H1 (cell line): ENCODE results near the gene SIT1. TPM values are rescaled to one million over a fixed set of nuclear protein-coding genes. Genes with fewer than 3 reads are reported as not detected.

Source experiments
- CTCF ChIA-PET: fragments of 300-600 bp; sonication (Branson Sonifier 250); formaldehyde crosslinking; loops from one replicate; lab custom pipeline; 2021; ENCODE audit not compliant: partially characterized antibody; lab: Charles Lee
- POLR2A ChIA-PET: fragments of 300-600 bp; sonication (Branson Sonifier 250); formaldehyde crosslinking; loops from one replicate; lab custom pipeline; 2021; ENCODE audit warnings: inconsistent platforms; ENCODE audit not compliant: partially characterized antibody; lab: Charles Lee
- DNase-seq, 2 experiments: peaks; one replicate each; pipeline versions ENCODE4 v3.0.0 to v3.0.0-alpha.2; 2010 to 2022; ENCODE audit warnings: low spot score in 2 of 2, low read depth in 1 of 2, mixed read lengths in 1 of 2
- FAIRE-seq: peaks from 2 replicates; lab custom pipeline; 2011; peaks lifted over from hg19 to GRCh38; lab: Jason Lieb, UNC
- H2AFZ ChIP-seq: 2 replicates; pipeline ENCODE4 v1.8.1; 2012; ENCODE audit warnings: low read length, inconsistent platforms
- H2AK5ac ChIP-seq: 2 replicates; pipeline ENCODE4 v1.6.1; 2013; ENCODE audit warnings: low read depth, low read length
- H2BK120ac ChIP-seq: replicated peaks from 2 replicates; pipeline ENCODE3; 2013; ENCODE audit warnings: low read depth, low read length, inconsistent platforms
- H2BK12ac ChIP-seq: 2 replicates; pipeline ENCODE4 v1.6.1; 2013; ENCODE audit warnings: low read depth, low read length
- H2BK15ac ChIP-seq: 2 replicates; pipeline ENCODE4 v1.6.1; 2013; ENCODE audit warnings: low read length
- H2BK20ac ChIP-seq: 2 replicates; pipeline ENCODE4 v1.6.1; 2013; ENCODE audit warnings: low read length
- H2BK5ac ChIP-seq: 2 replicates; pipeline ENCODE4 v1.6.1; 2013; ENCODE audit warnings: low read depth, low read length
- H3K14ac ChIP-seq: 2 replicates; pipeline ENCODE4 v1.6.1; 2013; ENCODE audit warnings: inconsistent platforms; ENCODE audit not compliant: insufficient read length
- H3K18ac ChIP-seq: 2 replicates; pipeline ENCODE4 v1.6.1; 2013; ENCODE audit warnings: low read length; ENCODE audit errors: extremely low read depth
- H3K23ac ChIP-seq: 2 replicates; pipeline ENCODE4 v1.6.1; 2013; ENCODE audit warnings: inconsistent platforms; ENCODE audit not compliant: insufficient read length
- H3K23me2 ChIP-seq: 2 replicates; pipeline ENCODE4 v1.6.1; 2013; ENCODE audit warnings: low read depth, low read length
- H3K27ac ChIP-seq: 2 replicates; pipeline ENCODE4 v1.6.1; 2011; ENCODE audit warnings: low read depth, low read length, inconsistent platforms
- H3K27me3 ChIP-seq, 4 experiments: replicated peaks in 1 of 4; 1 replicate in 1 of 4; 2 replicates in 3 of 4; pipeline versions ENCODE4 v1.6.1 to v1.8.1; 2011 to 2013; ENCODE audit warnings: low read length in 3 of 4, mild to moderate bottlenecking in 3 of 4, inconsistent platforms in 2 of 4, mixed read lengths in 2 of 4, moderate library complexity in 1 of 4; ENCODE audit not compliant: control insufficient read depth in 3 of 4, insufficient read depth in 3 of 4; ENCODE audit errors: extremely low read depth in 1 of 4
- H3K36me3 ChIP-seq, 4 experiments: 2 replicates each; pipeline versions ENCODE4 v1.6.1 to v1.8.1; 2011 to 2013; ENCODE audit warnings: mild to moderate bottlenecking in 4 of 4, low read length in 3 of 4, moderate library complexity in 2 of 4, control low read depth in 1 of 4, inconsistent platforms in 1 of 4; ENCODE audit not compliant: insufficient read depth in 4 of 4, control insufficient read depth in 2 of 4
- H3K4ac ChIP-seq: replicated peaks from 2 replicates; pipeline ENCODE3; 2013; ENCODE audit warnings: low read length, low read depth, mixed read lengths, inconsistent platforms; ENCODE audit not compliant: insufficient read length
- H3K4me1 ChIP-seq, 4 experiments: replicated peaks in 1 of 4; 1 replicate in 1 of 4; 2 replicates in 3 of 4; pipeline versions ENCODE4 v1.6.1 to v1.8.1; 2011 to 2013; ENCODE audit warnings: low read length in 3 of 4, inconsistent platforms in 2 of 4, mixed read lengths in 1 of 4; ENCODE audit not compliant: insufficient read depth in 4 of 4, control insufficient read depth in 3 of 4
- H3K4me2 ChIP-seq, 2 experiments: 2 replicates each; pipeline versions ENCODE4 v1.6.1 to v1.8.1; 2011 to 2013; ENCODE audit warnings: low read depth in 2 of 2, low read length in 2 of 2, control low read depth in 1 of 2, inconsistent platforms in 1 of 2, mild to moderate bottlenecking in 1 of 2; ENCODE audit not compliant: insufficient read depth in 1 of 2
- H3K4me3 ChIP-seq, 4 experiments: fragments of 200-600, 300-600 bp in 1 of 4; sonication (generic), shearing (Covaris generic), sonication (Bioruptor Twin) in 1 of 4; 2 replicates each; pipeline versions ENCODE4 v1.5.1 to v1.8.1; 2011 to 2016; ENCODE audit warnings: low read length in 4 of 4, low read depth in 3 of 4, control low read depth in 2 of 4, inconsistent platforms in 2 of 4, mild to moderate bottlenecking in 2 of 4, mixed read lengths in 1 of 4, moderate library complexity in 1 of 4; ENCODE audit not compliant: insufficient read depth in 2 of 4; ENCODE audit errors: extremely low read depth in 1 of 4
- H3K56ac ChIP-seq: replicated peaks from 2 replicates; pipeline ENCODE3; 2013; ENCODE audit warnings: low read depth, mild to moderate bottlenecking, mixed read lengths, low read length, inconsistent platforms; ENCODE audit not compliant: insufficient read length
- H3K79me1 ChIP-seq: 2 replicates; pipeline ENCODE4 v1.6.1; 2013; ENCODE audit warnings: low read depth, low read length, control low read depth
- H3K79me2 ChIP-seq, 2 experiments: 2 replicates each; pipeline versions ENCODE4 v1.6.1 to v1.8.1; 2012 to 2013; ENCODE audit warnings: low read length in 2 of 2, mild to moderate bottlenecking in 2 of 2, inconsistent platforms in 1 of 2; ENCODE audit not compliant: insufficient read depth in 2 of 2, control insufficient read depth in 1 of 2
- H3K9ac ChIP-seq, 4 experiments: replicated peaks in 1 of 4; 1 replicate in 1 of 4; 2 replicates in 3 of 4; pipeline versions ENCODE4 v1.6.1 to v1.8.1; 2011 to 2013; ENCODE audit warnings: low read depth in 3 of 4, low read length in 3 of 4, control low read depth in 2 of 4, mild to moderate bottlenecking in 2 of 4, moderate library complexity in 2 of 4, inconsistent platforms in 1 of 4; ENCODE audit errors: extremely low read depth in 1 of 4
- H3K9me3 ChIP-seq, 2 experiments: 2 replicates each; pipeline versions ENCODE4 v1.6.1 to v1.8.1; 2012 to 2013; ENCODE audit warnings: mild to moderate bottlenecking in 2 of 2, moderate library complexity in 2 of 2, control low read depth in 1 of 2, inconsistent platforms in 1 of 2, low read depth in 1 of 2, low read length in 1 of 2, mixed read lengths in 1 of 2; ENCODE audit not compliant: insufficient read depth in 2 of 2
- H4K20me1 ChIP-seq, 2 experiments: replicated peaks in 1 of 2; 2 replicates each; pipeline versions ENCODE3 to v1.8.1; 2011 to 2013; ENCODE audit warnings: inconsistent platforms in 2 of 2, low read length in 2 of 2, mild to moderate bottlenecking in 1 of 2; ENCODE audit not compliant: insufficient read depth in 2 of 2, control insufficient read depth in 1 of 2
- H4K5ac ChIP-seq: 2 replicates; pipeline ENCODE4 v1.6.1; 2013; ENCODE audit warnings: low read length, low read depth, mixed read lengths, inconsistent platforms; ENCODE audit not compliant: insufficient read length
- H4K8ac ChIP-seq: 2 replicates; pipeline ENCODE4 v1.8.0; 2013; ENCODE audit warnings: mild to moderate bottlenecking, moderate library complexity, low read length, inconsistent platforms; ENCODE audit not compliant: insufficient read depth; ENCODE audit errors: extremely low read depth
- H4K91ac ChIP-seq: replicated peaks from 2 replicates; pipeline ENCODE3; 2013; ENCODE audit warnings: low read length, mixed read lengths, inconsistent platforms; ENCODE audit not compliant: insufficient read length
- GTF2F1 ChIP-seq: IDR thresholded peaks from 2 replicates; pipeline ENCODE4 v1.6.1; 2012; ENCODE audit warnings: low read depth, low read length, improper control_type of control experiment, borderline replicate concordance
- KDM4A ChIP-seq: IDR thresholded peaks from one replicate; pipeline ENCODE4 v1.7.1; 2012; ENCODE audit warnings: low read depth, mild to moderate bottlenecking, moderate library complexity, low read length, inconsistent platforms; ENCODE audit not compliant: severe bottlenecking
- RFX5 ChIP-seq: IDR thresholded peaks from 2 replicates; pipeline ENCODE4 v1.6.1; 2011; ENCODE audit warnings: low read depth, low read length, improper control_type of control experiment, borderline replicate concordance
- SIN3A ChIP-seq, 2 experiments: IDR thresholded peaks in 1 of 2; conservative IDR thresholded peaks in 1 of 2; 2 replicates each; pipeline ENCODE4 v1.6.1; 2011 to 2012; ENCODE audit warnings: low read length in 2 of 2, improper control_type of control experiment in 1 of 2, low read depth in 1 of 2, mild to moderate bottlenecking in 1 of 2
- SUZ12 ChIP-seq: fragments of 200-600 bp; sonication (generic); IDR thresholded peaks from 2 replicates; pipeline ENCODE4 v1.6.1; 2012; ENCODE audit warnings: mild to moderate bottlenecking, inconsistent platforms, low read length, moderate library complexity, mixed read lengths
- YY1 ChIP-seq: IDR thresholded peaks from 2 replicates; pipeline ENCODE4 v1.6.1; 2011; ENCODE audit warnings: low read depth, mild to moderate bottlenecking, low read length
- WGBS, 2 experiments: shearing (Covaris generic) in 1 of 2; methylation state at CpG; one replicate each; pipeline versions ENCODE4 v1.1.6 to v1.1.7; 2013 to 2015; ENCODE audit warnings: low lambda C conversion rate in 2 of 2, mixed read lengths in 2 of 2, inconsistent platforms in 1 of 2, low coverage in 1 of 2, missing lambda C conversion rate in 1 of 2; ENCODE audit not compliant: insufficient replicate concordance in 2 of 2, insufficient coverage in 1 of 2, insufficient read length in 1 of 2; ENCODE audit errors: extremely low coverage in 1 of 2, missing lambda C conversion rate in 1 of 2; 5-methylcytosine and 5-hydroxymethylcytosine counted together
- polyA plus RNA-seq, 7 experiments: library from polyadenylated mRNA; depleted of rRNA in 3 of 7; stranded (reverse) in 5 of 7; unstranded in 2 of 7; fragments of >200 nt in 5 of 7; fragments of 200-250 nt in 2 of 7; gene quantifications; 1 replicate in 5 of 7; 2 replicates in 1 of 7; 4 replicates in 1 of 7; pipeline versions ENCODE4 v1.2.1 to v1.2.3, GENCODE V29; 2011 to 2013; ENCODE audit warnings: missing spikeins in 2 of 7, mixed read lengths in 2 of 7
- total RNA-seq: library from RNA; stranded (reverse); fragmentation: NEBNext Ultra II Directional; extraction: Animal tissue kit (Norgen Biotek cat#: 25700); gene quantifications from 2 replicates; pipeline ENCODE4 v1.2.1, GENCODE V29; 2021

SIT1 gene
- total and polyA plus RNA-seq, 2 of the 8 experiments (the other 6 are each of a cell fraction or from before 2014, with no cell fraction given), result 8.2 to 12.8 TPM

DNA sequence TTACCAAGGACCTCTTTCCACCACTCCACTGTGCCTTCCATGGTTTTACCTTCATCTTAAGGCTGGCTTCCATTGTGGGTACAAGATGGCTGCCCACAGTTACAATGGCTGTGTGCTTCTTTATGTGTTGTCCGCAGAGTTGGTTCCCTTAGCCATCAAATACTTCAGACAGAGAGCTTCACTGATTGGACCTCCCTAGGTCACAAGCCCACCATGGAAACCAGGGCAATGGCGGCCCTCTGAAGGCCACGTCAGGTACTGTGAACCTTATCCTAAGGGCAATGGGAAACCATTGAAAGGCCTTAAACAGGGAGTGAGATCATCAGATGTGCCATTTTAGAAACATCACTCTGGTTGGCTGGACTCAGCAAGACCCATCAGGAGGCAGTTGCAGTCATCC lies 17.2 kb upstream of the SIT1 start:
- TF ChIP-seq SIN3A (conservative IDR thresholded peaks at IDR 0.05 in 1 of 2, IDR thresholded peaks at IDR 0.05 in 1 of 2; ENCODE audit: low read depth in 1 of 2, low read length in 2 of 2) (no peak), KDM4A (no peak), GTF2F1 (no peak), YY1 (peak; percentile 65; the same call in 1 of the 2 replicates), SUZ12 (no peak), RFX5 (no peak)
- TF ChIP-seq, all 59 proteins: peak for 1
- no peaks in the 10 kb centered on the region; a peak in 1 of 7 replicates for H3K27me3 ChIP-seq
- H3K79me1 ChIP-seq, result no peaks in the 10 kb centered on the region
- POLR2A ChIA-PET, result interaction anchor here (0.6 to 4.9 kb wide), 3 partner anchors 11 to 1082 kb away, joined by 3 to 65 read pairs (median 5); partner anchors contain the start of genes CCDC107, RMRP and TPM2
- no peak overlapping the region for H2BK15ac ChIP-seq
- no peak overlapping the region for H2BK5ac ChIP-seq
- no peak overlapping the region for H3K4me3 ChIP-seq
- H3K79me2 ChIP-seq, result no peaks in the 10 kb centered on the region; a peak in 1 of 4 replicates
- no peak overlapping the region for H3K56ac ChIP-seq
- no peak overlapping the region for H3K23ac ChIP-seq
- H3K36me3 ChIP-seq, result peaks cover 0 to 9% (median 2%) of the 10 kb centered on the region in 4 experiments; a peak in 2 of 8 replicates
- no peak for DNase-seq
- CTCF ChIA-PET, result interaction anchor here (1.1 to 15.9 kb wide), 3 partner anchors 8 to 61 kb away, joined by 3 to 347 read pairs (median 170); partner anchors contain the start of genes CREB3, TLN1 and TPM2
- H4K5ac ChIP-seq, result no peak overlapping the region
- no peak overlapping the region for H3K18ac ChIP-seq
- no peak overlapping the region for H3K27ac ChIP-seq
- no peak for FAIRE-seq
- H3K14ac ChIP-seq, result no peak overlapping the region
- peaks cover 0 to 5% (median 1%) of the 10 kb centered on the region in 4 experiments; a peak in 5 of 7 replicates for H3K4me1 ChIP-seq
- no peak overlapping the region for H3K4me2 ChIP-seq
- WGBS, 2 experiments, result 84% methylated on average over 3 of the region's 3 CpGs; no CpG with 5 or more reads in 1 of the 2 experiments
- H2AK5ac ChIP-seq, result no peak overlapping the region
- no peaks in the 10 kb centered on the region for H3K9me3 ChIP-seq
- H3K4ac ChIP-seq, result no peak overlapping the region
- no peak overlapping the region for H2BK20ac ChIP-seq
- H2BK120ac ChIP-seq, result no peak overlapping the region
- no peak overlapping the region for H4K8ac ChIP-seq
- no peak overlapping the region for H2BK12ac ChIP-seq
- H4K91ac ChIP-seq, result no peak overlapping the region
- H3K9ac ChIP-seq, result no peak overlapping the region
- H4K20me1 ChIP-seq, result no peaks in the 10 kb centered on the region
- peaks cover 4% of the 10 kb centered on the region; the same call in 1 of the 2 replicates for H3K23me2 ChIP-seq
- H2AFZ ChIP-seq, result no peak overlapping the region
